HL-60 (cell line): ENCODE measurements around the gene SRRM5.
A peak's percentile ranks its signal among the peaks of the same experiment; 100 is the strongest.

Experiments used
- DNase-seq, 2 experiments: peaks; one replicate each; pipeline ENCODE4 v3.0.0-alpha.2; 2010 to 2020; ENCODE audit warnings: low read depth in 1 of 2, low spot score in 1 of 2
- H3K27ac ChIP-seq: fragments of 250-450 bp; sonication (Bioruptor Pico); replicated peaks from 2 replicates; pipeline ENCODE4 v1.5.1; 2020; ENCODE audit warnings: mild to moderate bottlenecking, moderate library complexity
- H3K27me3 ChIP-seq: fragments of 250-450 bp; sonication (Bioruptor Pico); 2 replicates; pipeline ENCODE4 v1.5.1; 2021; ENCODE audit warnings: mild to moderate bottlenecking, moderate library complexity; ENCODE audit not compliant: insufficient read depth, poor library complexity, severe bottlenecking
- H3K4me3 ChIP-seq: replicated peaks from 2 replicates; pipeline ENCODE4 v1.5.1; 2011; ENCODE audit warnings: mild to moderate bottlenecking, control low read depth, low read length; ENCODE audit not compliant: insufficient read depth
- GABPA ChIP-seq: IDR thresholded peaks from 2 replicates; pipeline ENCODE4 v1.6.1; 2012; ENCODE audit warnings: low read depth
- POLR2AphosphoS5 ChIP-seq: IDR thresholded peaks from 2 replicates; pipeline ENCODE4 v1.6.1; 2012; ENCODE audit warnings: low read depth
- SPI1 ChIP-seq: IDR thresholded peaks from 2 replicates; pipeline ENCODE4 v1.6.1; 2012; ENCODE audit warnings: low read depth, mild to moderate bottlenecking, borderline replicate concordance
- TF ChIP-seq, protein P1 (sequence below): IDR thresholded peaks from one replicate; pipeline ENCODE4 v1.5.1; 2011; ENCODE audit warnings: low read length, control low read depth, inconsistent platforms; ENCODE audit not compliant: insufficient read depth
- TF ChIP-seq, protein P2 (sequence below): IDR thresholded peaks from 2 replicates; pipeline ENCODE4 v1.6.1; 2012; ENCODE audit warnings: low read depth; ENCODE audit not compliant: insufficient replicate concordance

The SRRM5 gene

GRCh38 chr19:43658494-43658893 lies 46.6 kb downstream of the SRRM5 start:
- H3K27ac ChIP-seq, result no peak overlapping the region
- no peak for TF ChIP-seq SPI1
- TF ChIP-seq GABPA, result no peak
- TF ChIP-seq, protein P1, sequence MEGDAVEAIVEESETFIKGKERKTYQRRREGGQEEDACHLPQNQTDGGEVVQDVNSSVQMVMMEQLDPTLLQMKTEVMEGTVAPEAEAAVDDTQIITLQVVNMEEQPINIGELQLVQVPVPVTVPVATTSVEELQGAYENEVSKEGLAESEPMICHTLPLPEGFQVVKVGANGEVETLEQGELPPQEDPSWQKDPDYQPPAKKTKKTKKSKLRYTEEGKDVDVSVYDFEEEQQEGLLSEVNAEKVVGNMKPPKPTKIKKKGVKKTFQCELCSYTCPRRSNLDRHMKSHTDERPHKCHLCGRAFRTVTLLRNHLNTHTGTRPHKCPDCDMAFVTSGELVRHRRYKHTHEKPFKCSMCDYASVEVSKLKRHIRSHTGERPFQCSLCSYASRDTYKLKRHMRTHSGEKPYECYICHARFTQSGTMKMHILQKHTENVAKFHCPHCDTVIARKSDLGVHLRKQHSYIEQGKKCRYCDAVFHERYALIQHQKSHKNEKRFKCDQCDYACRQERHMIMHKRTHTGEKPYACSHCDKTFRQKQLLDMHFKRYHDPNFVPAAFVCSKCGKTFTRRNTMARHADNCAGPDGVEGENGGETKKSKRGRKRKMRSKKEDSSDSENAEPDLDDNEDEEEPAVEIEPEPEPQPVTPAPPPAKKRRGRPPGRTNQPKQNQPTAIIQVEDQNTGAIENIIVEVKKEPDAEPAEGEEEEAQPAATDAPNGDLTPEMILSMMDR, result no peak
- TF ChIP-seq, protein P2, sequence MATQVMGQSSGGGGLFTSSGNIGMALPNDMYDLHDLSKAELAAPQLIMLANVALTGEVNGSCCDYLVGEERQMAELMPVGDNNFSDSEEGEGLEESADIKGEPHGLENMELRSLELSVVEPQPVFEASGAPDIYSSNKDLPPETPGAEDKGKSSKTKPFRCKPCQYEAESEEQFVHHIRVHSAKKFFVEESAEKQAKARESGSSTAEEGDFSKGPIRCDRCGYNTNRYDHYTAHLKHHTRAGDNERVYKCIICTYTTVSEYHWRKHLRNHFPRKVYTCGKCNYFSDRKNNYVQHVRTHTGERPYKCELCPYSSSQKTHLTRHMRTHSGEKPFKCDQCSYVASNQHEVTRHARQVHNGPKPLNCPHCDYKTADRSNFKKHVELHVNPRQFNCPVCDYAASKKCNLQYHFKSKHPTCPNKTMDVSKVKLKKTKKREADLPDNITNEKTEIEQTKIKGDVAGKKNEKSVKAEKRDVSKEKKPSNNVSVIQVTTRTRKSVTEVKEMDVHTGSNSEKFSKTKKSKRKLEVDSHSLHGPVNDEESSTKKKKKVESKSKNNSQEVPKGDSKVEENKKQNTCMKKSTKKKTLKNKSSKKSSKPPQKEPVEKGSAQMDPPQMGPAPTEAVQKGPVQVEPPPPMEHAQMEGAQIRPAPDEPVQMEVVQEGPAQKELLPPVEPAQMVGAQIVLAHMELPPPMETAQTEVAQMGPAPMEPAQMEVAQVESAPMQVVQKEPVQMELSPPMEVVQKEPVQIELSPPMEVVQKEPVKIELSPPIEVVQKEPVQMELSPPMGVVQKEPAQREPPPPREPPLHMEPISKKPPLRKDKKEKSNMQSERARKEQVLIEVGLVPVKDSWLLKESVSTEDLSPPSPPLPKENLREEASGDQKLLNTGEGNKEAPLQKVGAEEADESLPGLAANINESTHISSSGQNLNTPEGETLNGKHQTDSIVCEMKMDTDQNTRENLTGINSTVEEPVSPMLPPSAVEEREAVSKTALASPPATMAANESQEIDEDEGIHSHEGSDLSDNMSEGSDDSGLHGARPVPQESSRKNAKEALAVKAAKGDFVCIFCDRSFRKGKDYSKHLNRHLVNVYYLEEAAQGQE, result no peak
- no peak for TF ChIP-seq POLR2AphosphoS5
- no peaks in the 10 kb centered on the region for H3K27me3 ChIP-seq
- no peak for DNase-seq
- H3K4me3 ChIP-seq, result no peak overlapping the region

DNA sequence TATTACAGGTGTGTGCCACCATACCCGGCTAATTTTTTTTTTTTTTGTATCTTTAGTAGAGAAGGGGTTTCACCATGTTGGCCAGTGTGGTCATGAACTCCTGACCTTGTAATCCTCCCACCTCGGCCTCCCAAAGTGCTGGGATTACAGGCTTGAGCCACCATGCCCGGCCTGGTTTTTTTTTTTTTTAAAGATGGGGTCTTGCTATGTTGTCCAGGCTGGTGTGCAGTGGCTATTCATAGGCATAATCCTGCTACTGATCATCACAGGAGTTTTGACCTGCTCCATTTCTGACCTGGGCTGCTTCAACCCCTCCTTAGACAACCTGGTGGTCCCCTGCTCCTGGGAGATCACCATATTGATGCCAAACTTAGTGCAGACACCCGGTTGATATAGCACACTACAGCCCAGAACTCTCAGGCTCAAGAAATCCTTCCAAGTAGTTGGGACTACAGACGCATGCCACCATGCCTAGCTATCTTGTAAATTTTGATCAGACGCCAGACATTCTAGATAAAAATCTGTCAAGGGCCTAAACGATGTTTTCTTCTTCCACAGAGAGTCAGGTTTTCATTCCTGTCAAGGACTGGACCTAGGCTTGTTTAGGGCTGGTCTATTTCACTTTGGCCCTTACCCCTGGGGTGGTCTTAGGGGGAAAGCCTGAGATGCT lies 48.5 kb downstream of the SRRM5 start:
- TF ChIP-seq, protein P1, result no peak
- TF ChIP-seq POLR2AphosphoS5, result no peak
- TF ChIP-seq SPI1, result no peak
- TF ChIP-seq, protein P2, result no peak
- TF ChIP-seq GABPA, result no peak
- Histone ChIP-seq H3K27me3 (no peaks in the 10 kb centered on the region), H3K27ac (no peak overlapping the region), H3K4me3 (no peak overlapping the region)
- DNase-seq, result no peak

GRCh38 chr19:43660971-43661360 lies 49.1 kb downstream of the SRRM5 start:
- DNase-seq, result no peak
- no peak overlapping the region for H3K4me3 ChIP-seq
- H3K27me3 ChIP-seq, result no peaks in the 10 kb centered on the region
- no peak overlapping the region for H3K27ac ChIP-seq
- no peak for TF ChIP-seq POLR2AphosphoS5

DNA sequence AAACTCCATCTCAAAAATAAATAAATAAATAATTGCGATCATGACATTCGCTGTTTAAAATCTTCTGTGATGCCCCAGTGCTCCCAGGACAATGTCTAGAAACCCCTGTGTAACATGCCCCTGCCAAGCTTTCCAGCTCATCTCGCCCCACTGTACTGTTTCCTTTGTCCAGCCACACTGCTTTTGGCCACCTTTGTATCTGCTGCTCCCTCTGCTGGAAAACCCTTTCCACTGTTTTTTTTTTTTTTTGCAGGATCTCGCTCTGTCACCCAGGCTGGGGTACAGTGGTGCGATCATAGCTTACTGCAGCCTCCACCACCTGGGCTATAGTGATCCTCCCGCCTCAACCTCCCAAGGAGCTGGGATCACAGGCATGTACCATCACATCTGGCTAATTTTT lies 50.6 kb downstream of the SRRM5 start:
- DNase-seq, result no peak
- H3K27ac ChIP-seq, result no peak overlapping the region
- H3K27me3 ChIP-seq, result no peaks in the 10 kb centered on the region
- TF ChIP-seq SPI1 (no peak), POLR2AphosphoS5 (no peak)
- no peak overlapping the region for H3K4me3 ChIP-seq

DNA sequence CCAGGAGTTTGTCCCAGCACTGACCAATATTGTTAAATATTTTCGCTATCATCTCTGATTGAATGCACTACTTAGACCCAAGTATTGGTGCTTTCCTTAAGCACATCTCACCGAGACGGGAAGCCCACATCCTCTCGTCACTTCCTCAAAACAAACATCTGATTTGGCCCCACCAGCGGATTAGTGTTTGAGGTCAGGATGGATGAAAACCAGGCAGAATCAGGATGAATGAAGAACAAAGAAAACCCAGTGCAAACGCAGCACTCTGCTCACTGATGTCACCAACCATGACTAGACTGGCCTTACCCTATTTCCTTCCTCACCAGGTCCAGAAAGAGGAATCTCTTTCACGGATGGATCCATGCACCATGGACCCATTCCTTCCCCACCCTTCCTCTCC lies 52.1 kb downstream of the SRRM5 start:
- peak; percentile 95 for TF ChIP-seq SPI1
- TF ChIP-seq GABPA, result no peak
- TF ChIP-seq, protein P2, result no peak
- TF ChIP-seq, protein P1, result no peak
- no peak; the same call in 1 of the 2 replicates for TF ChIP-seq POLR2AphosphoS5
- no peak overlapping the region for H3K4me3 ChIP-seq
- peak in 1 of 2 experiments; percentile 59 for DNase-seq
- H3K27ac ChIP-seq, result no peak overlapping the region
- no peaks in the 10 kb centered on the region for H3K27me3 ChIP-seq
